GM19239 (cell line): ENCODE measurements around the gene TIAM1.

Experiments used
- DNase-seq: peaks from one replicate; pipeline ENCODE4 v3.0.0; 2011; ENCODE audit warnings: low spot score; ENCODE audit not compliant: insufficient read length
- FAIRE-seq: peaks from 2 replicates; lab custom pipeline; 2011; peaks lifted over from hg19 to GRCh38; lab: Jason Lieb, UNC

Gene TIAM1

DNA sequence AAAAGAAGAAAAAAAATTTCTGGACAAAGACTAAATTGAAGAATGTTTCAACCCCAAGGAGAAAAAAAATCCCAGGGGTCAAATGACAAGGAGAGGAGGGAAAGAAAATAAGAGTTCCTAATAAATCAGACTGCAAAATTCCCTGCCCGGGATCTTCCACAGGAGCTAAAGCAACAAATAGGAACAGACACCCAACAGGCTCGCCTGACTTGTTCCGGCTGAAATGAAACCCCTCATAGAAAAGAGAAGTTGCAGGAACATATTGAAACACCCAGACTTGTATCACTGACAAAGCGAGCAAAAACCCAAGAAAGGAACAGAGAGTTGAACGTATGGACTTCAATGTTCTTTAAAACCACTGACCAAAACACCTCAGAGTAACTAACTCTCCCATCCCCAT, 123.0 kb downstream of the TIAM1 start:
- DNase-seq (no peak), FAIRE-seq (no peak)

DNA sequence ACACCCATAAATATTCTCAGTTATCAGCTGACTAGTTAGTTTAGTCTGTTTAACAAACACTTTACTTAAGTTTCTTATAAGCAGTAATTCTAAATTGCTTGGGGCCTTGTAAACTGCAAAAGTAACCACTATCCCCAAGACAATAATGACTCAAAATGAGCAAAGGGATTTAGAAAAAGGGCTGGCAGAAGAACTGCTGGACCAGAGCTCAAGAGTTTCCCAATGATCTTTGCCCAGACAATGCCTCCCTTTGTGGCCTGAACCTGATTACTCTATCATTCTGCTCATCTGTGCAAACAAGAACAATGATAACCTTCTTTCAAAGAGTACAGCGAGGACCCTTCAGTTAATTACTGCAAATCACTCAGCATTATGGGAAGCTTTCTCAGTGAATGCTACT, 123.5 kb downstream of the TIAM1 start:
- FAIRE-seq (no peak), DNase-seq (no peak)

DNA sequence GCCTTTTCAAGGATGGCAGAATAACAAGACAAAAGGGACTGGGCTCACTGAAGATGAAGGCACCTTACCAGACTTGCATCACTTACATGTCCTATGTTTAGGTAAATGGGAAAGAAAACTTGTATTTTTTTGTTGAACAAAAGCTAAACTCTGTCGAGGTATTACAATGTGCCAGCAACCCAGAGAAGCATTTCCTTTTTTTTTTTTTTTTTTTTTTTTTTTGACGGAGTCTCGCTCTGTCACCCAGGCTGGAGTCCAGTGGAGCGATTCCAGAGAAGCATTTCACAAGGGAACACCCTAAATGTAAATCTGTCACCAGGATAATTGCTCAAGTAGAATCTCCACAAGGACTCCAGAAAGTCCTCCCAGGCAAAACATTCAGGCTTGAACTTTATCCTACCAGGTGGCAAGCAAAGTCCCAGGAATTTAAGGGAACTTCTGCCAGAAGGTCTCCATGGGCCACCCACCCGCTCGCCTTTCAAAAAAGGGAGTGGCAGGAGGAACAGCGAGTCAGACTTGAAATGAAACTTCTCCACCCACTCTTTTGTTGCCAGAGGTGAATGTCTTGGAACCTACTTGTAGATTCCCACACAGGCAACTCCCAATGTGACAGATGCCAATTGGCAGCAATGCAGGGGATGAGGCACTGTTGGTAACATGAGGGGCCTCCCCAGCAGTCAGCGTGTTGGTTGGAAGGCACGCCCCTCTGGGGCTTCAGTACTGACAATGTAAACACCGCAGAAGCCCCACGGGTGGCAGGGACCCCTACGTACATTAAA, 125.0 kb downstream of the TIAM1 start:
- FAIRE-seq (no peak), DNase-seq (no peak)

DNA sequence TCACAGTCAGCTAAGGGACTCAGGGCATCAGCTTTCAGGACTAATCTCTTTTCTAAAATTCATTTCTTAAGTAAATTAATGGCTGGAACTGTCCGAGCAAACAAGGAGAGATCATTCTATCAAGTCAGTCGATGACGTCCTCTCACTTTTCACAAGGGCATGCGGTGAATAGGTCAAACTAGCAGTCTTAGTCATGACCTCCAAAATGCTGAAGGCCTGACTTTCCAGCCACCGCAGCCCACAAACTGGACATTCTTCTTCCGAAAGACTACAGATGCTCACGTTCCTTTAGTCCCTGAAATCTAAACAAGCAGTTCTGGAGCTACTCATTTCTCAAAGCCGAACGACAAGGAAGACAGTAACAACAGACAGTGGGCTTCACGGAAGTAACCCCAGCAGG, 127.9 kb downstream of the TIAM1 start:
- FAIRE-seq (no peak), DNase-seq (no peak)

DNA sequence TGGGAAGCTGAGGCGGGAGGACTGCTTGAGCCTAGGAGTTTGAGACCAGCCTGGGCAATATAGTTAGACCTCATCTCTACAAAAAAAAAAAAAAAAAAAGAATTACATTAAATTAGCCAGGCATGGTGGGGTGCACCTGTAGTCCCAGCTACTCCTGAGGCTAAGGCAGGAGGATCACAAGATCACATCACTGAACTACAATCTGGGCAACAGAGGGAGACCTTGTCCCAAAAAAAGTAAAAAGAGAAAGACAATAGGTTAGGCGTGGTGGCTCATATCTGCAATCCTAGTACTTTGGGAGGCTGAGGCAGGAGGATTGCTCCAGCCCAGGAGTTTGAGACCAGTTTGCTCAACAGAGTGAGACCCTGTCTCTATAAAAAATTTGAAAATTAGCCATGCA, 130.3 kb downstream of the TIAM1 start:
- DNase-seq, result no peak
- FAIRE-seq, result no peak

DNA sequence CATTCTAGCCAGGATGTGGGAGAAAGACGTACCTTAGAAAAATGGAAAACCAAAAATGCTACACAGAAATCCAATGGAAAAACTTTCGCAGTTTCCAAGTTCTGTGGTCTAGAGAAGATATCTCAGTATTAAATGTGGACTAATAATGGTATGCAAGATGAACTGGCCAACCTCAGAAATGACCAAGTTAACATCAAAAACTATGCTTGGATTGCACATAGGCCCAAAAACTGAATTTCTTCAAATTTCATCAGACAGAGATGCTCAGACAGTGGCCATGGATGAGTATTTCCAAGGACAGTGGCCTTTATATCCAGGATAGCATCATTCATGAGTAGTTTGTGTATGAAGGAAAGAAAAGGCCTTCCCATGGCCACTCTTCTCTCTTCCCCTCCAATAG, 132.2 kb downstream of the TIAM1 start:
- DNase-seq (no peak), FAIRE-seq (no peak)

DNA sequence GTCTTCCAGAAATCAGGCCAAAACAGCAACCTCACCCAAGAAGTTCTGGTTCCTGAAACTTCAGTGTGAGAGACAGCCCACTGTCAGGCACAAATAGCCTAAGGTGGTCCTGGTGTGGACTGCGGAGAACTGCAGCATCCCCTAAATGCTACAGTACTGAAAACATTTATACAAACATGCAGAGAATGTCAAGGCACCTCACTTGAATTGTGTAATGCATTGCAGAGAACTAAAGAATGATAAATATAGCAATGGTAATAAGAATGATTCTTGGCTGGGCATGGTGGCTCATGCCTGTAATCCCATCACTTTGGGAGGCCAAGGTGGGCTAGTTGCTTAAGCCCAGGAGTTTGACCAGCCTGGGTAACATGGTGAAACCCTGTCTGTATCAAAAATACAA, 138.6 kb downstream of the TIAM1 start:
- DNase-seq (no peak), FAIRE-seq (no peak)

DNA sequence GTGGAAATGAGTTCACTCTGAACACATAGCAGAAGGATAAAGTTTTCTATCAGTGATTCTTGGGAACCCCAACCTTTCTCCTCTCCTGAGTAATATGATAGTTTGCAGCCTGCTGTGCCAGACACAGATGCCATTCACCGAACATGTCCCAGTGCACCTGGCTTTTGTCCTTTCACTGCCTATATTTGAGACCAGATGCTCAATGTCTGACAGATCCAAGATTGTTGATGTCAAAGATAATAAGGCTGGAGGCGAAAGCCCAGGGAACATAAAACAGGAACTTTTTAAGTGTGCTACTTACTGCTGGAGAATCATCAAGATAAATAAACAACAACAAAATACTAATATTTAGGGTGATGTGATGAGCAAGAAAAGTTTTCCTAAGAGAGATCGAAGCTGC, 139.3 kb downstream of the TIAM1 start:
- FAIRE-seq (no peak), DNase-seq (no peak)

DNA sequence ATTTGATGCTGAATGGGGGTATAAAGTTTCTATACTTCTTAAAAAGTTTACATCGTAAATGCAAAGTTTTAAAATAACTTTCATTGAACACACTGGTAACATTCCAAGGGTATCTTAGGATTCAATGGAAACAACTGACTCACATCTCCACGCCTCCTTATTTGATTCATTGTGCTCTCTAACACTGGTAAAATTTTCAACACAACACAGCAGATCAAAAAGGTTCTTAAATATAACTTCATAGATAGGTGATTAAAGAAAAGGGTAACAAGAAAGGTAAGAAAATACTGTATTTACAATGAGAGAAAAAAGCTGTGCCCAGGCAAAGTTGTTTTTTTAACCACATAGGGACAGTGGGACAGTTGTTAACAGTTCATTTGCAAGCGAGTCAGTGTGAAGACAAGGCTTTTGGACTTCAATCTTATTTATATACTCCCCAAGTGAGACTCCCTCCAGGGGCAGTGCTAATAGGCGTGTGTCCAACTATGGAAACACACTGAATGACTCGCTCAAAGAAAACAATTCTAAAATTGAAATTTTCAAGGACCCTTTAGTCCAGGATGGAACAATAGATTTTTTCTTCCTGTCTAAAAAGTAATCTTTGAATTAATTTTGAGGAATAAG, 140.5 kb downstream of the TIAM1 start:
- FAIRE-seq, result no peak
- DNase-seq, result no peak

DNA sequence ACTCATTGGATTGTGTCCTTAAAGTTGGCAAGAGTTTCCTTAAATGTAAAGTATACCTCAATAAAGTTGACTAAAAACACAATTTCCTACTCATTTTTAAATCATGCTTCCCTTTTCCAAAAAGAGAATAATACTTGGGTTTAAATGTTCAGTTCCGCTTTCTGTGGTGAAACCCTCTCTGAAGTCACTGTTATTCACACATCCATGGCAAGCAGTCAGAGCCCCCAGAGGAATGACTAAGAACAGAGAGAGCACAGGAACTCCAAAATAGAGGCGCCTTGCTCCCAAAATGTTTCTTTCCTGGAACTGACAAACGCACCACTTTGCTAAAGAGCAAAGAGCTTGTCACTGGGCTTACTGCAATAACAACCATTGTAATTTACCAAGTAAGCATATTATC, 142.5 kb downstream of the TIAM1 start:
- DNase-seq (peak; percentile 17), FAIRE-seq (no peak)

DNA sequence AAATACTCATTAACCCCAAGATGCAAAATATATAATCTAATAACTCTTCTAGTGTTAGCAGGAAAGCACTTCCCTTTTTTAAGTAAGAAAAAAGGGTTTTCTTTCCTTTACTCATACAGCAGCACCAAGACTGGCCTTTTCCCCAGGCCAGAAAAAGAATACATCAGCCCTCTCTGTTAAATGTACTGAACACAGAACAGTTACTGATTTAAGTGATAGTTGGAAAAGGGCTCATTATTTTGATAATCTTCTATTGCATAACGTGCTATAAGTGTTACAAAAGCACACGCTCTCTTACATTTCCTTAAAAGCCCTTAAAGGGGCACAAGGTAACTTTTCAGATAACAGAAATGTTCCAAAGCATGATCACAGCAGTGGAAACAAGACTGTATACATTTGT, 142.9 kb downstream of the TIAM1 start:
- FAIRE-seq (no peak), DNase-seq (no peak)

DNA sequence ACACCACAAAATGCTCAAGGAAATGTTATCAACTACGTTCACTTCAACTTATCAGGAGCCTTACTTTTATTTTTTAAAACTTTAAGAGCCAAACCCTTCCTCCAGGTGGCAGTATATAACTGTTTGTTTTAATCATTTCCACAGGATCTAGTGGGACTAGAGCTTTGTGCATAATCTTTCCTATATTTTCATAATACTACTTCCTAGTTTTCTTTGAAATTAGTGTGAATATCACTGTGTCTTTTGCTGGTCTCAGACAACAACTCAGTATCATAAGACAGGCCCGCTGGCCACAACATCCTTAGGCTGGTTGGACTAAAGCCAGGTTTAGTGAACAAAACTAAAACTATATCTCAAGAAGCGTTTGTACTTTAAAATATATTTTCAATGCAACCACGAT, 145.5 kb downstream of the TIAM1 start:
- DNase-seq (no peak), FAIRE-seq (peak; percentile 63)

DNA sequence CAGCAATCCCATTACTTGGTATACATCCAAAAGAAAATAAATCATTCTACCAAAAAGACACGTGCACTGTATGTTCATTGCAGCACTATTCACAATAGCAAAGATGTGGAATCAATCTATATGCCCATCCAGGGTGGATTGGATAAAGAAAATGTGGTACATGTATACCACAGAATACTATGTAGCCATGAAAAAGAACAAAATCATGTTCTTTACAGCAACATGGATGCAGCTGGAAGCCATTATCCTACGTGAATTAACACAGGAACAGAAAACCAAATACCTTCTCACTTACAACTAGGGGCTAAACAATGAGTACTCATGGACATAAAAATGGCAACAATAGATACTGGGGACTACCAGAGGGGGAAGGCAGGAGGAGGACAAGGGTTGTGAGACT, 147.3 kb downstream of the TIAM1 start:
- no peak for DNase-seq
- FAIRE-seq, result no peak

DNA sequence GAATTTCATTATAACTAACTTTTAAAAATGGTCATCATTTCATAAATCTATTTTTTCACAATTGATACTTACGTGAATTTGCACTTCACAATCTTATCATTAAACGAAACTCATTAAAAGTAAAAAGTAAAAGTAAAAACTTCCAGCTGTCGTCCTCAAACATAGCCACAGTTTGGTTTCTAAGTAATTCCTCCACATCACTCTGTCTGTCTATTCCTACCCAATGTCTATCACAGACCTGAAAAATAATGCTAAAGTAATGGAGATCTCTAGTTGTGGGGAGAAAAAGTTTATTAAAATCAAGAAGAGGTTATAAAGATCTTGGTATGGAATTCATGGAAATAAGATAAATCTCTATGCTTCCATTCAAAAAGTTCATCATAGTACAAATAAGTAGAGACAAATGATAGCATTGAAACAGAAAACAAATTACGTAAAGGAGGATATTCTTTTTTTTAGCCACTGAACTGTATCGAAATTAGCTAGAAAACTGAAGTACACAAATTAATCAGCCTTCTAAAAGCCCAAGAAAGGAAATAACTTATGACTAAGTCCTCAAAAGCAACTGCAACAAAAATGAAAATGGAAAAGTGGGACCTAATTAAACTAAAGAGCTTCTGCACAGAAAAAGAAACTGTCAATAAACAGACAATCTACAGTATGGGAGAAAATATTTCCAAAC, 148.6 kb downstream of the TIAM1 start:
- DNase-seq, result no peak
- FAIRE-seq, result no peak

DNA sequence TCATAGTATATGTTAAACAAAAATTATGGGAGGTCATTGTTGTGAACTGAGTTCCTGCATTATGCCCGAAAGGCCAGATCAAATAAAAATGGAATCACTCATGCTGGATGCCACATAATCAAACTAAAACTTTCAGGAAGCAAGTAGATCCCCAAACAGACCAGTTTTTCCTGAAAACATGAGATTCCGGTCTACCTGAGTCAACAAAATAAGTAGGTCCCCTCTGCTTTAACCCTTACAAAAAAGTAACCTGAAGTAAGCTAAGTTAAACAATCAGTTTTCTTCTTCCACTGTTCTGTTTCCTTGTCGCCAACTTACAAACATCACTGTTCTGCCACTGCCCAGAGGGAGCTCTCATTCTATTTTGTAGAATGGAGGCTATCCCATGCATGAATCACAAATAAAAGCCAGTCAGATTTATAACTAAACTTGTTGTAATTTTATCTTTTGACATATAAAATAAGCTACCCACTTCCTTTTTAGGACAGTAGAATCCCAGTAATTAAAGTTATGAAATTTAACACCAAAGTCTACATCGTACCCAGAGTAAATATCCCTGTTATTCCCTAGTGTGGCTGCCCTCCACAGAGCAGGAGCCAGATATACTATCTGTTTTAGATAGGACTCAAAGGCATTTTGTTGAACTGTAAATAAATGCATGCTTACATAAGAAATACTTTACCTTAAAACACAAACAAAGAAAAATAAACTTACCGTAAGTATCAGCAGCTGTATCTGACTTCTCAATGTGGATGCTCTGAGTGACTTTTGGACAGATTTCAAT, 149.4 kb downstream of the TIAM1 start:
- FAIRE-seq, result no peak
- no peak for DNase-seq

DNA sequence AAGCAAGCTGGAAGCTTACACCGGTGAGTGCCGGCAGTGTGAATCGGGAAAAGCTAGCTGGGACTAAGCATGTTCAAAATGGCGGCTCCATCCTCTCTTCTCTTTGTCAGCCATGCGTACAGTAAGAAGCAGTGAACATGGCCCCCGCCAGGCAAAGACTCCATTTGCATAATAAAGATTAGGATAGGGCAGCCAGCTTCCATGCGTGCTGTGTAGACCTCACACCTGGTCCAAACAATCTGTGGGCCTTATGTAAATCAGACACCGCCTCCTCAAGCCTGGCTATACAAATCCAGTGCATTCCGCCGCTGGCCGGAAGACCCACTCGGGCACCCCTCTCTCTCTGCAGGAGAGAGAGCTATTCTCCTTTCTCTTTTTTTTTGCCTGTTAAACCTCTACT, 150.3 kb downstream of the TIAM1 start:
- DNase-seq, result no peak
- no peak for FAIRE-seq

DNA sequence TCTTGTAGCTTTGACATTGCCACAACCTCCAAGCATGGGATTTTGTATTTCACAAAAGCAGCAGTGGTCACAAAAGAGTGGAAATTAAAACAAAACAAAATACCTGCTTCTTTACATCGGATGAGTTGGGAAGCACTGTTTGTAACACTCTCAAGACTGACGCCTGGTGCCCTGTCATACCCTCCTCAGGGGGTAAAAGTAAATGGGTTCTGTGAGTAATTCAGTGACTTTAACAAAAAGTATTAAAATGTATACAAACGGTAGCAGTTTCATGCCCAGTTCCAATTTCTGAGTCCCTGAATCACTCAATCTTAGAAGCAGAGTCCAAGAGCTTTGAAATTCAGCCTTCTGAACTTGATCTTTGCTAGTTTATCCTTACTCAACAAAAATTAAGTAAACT, 152.5 kb downstream of the TIAM1 start:
- DNase-seq, result no peak
- FAIRE-seq, result no peak

DNA sequence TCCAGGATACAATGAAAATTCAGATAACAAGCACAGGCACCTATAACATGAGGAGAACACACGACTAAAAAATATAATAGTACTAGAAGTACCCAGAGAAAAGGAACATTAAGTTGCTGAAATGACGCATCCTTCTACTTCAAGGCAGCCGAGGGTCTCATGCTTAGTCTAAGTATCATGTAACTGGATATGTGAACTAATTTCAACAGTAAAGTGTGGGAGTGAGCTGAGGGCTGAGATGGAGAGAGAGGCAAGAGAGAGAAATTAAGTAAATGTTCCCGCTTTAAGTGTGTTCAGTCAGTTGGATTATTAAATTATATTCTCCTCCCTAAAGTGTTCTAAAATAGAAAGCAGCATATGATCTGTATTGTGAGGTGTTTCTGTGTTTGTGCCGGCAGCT, 153.5 kb downstream of the TIAM1 start:
- DNase-seq (no peak), FAIRE-seq (no peak)

DNA sequence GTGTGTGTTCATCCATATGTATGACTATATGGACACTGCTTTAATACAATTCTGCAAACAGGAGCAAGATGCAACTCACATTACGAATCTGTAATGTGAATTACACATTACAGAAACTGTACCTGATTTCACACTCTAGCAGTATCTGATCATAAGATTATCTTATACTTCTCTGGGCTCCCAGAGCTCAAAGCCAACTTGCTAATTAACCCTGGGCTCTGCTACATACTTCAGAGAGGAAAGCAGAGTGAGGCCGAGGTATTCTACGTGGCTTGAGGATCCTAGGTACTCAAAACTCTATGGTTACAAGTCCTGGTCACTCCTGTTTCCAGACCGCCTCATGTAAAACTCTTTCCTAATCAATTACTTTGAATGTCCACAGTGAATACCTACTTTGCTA, 156.6 kb downstream of the TIAM1 start:
- DNase-seq (no peak), FAIRE-seq (no peak)

DNA sequence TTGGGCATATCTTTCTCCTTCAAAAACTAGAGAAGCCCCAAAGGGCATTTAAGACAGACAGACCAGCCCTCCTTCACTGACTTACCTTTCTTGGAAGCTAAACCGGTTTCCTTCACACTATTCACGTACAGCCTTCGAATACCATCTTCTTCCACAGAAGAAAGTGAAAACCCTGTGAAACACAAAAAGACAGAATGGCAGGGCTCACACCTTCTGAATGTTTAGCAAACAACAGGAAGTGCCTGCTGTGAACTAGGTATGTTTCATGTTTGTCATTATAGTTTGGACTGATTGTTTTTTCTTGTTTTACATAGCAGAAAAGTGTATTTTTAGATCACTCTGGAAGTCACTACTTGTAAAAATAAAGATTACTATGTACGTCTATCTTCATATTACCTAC, 157.1 kb downstream of the TIAM1 start:
- DNase-seq (no peak), FAIRE-seq (no peak)

DNA sequence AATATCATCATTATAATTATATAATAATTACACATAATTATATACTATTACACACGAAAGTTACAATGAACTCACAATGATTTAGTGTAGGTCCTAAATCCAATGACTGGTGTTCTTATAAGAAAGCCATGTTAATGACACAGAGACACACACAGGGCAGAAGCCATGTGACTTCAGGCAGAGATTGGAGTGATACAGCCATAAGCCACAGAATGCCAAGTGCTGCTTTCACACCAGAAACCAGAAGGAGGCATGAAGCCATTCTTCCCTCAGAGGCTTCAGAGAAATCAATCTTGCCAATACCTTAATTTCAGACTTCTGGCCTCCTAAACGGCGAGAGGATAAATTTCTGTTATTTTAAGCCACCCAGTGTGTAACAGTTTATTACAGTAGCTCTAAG, 158.4 kb downstream of the TIAM1 start:
- FAIRE-seq (no peak), DNase-seq (no peak)
